Measurements from ENCODE around the gene SEMA5B.

GRCh38 chr3:122959339-122959738 lies 68.2 kb downstream of the SEMA5B start:
- TF ChIP-seq TAF1 (IDR thresholded peaks at IDR 0.05; ENCODE audit: low read depth), result no peak
- no peak for TF ChIP-seq FOXM1 (IDR thresholded peaks at IDR 0.05; ENCODE audit: borderline replicate concordance, low read depth)
- TF ChIP-seq EP300 (IDR thresholded peaks at IDR 0.05; ENCODE audit: borderline replicate concordance), result no peak
- TF ChIP-seq, protein P1, sequence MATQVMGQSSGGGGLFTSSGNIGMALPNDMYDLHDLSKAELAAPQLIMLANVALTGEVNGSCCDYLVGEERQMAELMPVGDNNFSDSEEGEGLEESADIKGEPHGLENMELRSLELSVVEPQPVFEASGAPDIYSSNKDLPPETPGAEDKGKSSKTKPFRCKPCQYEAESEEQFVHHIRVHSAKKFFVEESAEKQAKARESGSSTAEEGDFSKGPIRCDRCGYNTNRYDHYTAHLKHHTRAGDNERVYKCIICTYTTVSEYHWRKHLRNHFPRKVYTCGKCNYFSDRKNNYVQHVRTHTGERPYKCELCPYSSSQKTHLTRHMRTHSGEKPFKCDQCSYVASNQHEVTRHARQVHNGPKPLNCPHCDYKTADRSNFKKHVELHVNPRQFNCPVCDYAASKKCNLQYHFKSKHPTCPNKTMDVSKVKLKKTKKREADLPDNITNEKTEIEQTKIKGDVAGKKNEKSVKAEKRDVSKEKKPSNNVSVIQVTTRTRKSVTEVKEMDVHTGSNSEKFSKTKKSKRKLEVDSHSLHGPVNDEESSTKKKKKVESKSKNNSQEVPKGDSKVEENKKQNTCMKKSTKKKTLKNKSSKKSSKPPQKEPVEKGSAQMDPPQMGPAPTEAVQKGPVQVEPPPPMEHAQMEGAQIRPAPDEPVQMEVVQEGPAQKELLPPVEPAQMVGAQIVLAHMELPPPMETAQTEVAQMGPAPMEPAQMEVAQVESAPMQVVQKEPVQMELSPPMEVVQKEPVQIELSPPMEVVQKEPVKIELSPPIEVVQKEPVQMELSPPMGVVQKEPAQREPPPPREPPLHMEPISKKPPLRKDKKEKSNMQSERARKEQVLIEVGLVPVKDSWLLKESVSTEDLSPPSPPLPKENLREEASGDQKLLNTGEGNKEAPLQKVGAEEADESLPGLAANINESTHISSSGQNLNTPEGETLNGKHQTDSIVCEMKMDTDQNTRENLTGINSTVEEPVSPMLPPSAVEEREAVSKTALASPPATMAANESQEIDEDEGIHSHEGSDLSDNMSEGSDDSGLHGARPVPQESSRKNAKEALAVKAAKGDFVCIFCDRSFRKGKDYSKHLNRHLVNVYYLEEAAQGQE (IDR thresholded peaks at IDR 0.05; ENCODE audit: low read depth), result no peak
- TF ChIP-seq, protein P2, sequence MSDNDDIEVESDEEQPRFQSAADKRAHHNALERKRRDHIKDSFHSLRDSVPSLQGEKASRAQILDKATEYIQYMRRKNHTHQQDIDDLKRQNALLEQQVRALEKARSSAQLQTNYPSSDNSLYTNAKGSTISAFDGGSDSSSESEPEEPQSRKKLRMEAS (IDR thresholded peaks at IDR 0.05), result no peak
- no peak for TF ChIP-seq USF1 (IDR thresholded peaks at IDR 0.05)
- no peak for TF ChIP-seq NFIC (IDR thresholded peaks at IDR 0.05)
- TF ChIP-seq RAD21 (IDR thresholded peaks at IDR 0.05; ENCODE audit: low read depth), result no peak
- TF ChIP-seq CREB1 (IDR thresholded peaks at IDR 0.05; ENCODE audit: low read depth), result no peak

Data from Ishikawa (cell line).